ENCODE results near the gene HPS4.
"Not testable (repeated sequence)": the region's sequence is repeated elsewhere in the genome, so short reads cannot be mapped to it uniquely, and the experiment has no call there.

Gene HPS4

GRCh38 chr22:26408562-26409220 is 74.9 kb downstream of the HPS4 start:
- not testable (repeated sequence) for DNase-seq

DNA sequence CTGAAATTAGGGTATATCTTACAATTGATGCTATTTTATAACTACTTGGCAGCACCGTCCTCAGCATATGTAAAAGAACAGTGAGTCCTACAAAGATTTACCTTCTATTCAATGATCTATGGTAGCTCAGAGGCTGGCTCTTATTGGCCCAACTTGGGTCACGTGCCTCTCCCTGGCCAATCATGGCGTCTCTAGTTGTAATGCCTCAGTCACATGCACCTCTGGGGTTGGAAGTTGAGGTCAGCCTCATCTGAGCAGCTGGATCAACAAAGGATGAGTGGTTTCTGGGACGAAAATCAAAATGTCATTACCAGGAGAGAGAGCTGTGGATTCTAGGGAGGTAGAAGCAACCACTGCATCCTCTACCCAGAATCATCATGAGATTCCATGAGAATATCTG is 77.5 kb downstream of the HPS4 start:
- peak; percentile 16 for DNase-seq

GRCh38 chr22:26404851-26405421 is 78.6 kb downstream of the HPS4 start:
- no peak for DNase-seq

GRCh38 chr22:26401726-26402125 is 81.9 kb downstream of the HPS4 start:
- no peak for DNase-seq
